Adrenal gland (tissue), 12 donors: ENCODE data around the gene YWHAH. TPM values are rescaled to one million over a fixed set of nuclear protein-coding genes. Genes with fewer than 3 reads are reported as not detected.

Source experiments
- DNase-seq, 7 donors: peaks; one replicate each; pipeline ENCODE4 v3.0.0-alpha.2; 2019 to 2020
- H3K27ac ChIP-seq, 5 donors: fragments of 200-600 bp; sonication (generic) in 4 of 5; 1 replicate in 3 of 5; 2 replicates in 2 of 5; pipeline versions ENCODE4 v1.5.1 to v1.8.0; 2016 to 2020; ENCODE audit warnings: mild to moderate bottlenecking in 1 of 5
- H3K27me3 ChIP-seq: fragments of 200-600 bp; 2 replicates; pipeline ENCODE4 v1.8.0; 2021
- H3K36me3 ChIP-seq, 2 donors: fragments of 200-600 bp; replicated peaks in 1 of 2; 1 replicate in 1 of 2; 2 replicates in 1 of 2; pipeline versions ENCODE4 v1.5.1 to v1.8.0; 2018 to 2022
- H3K4me1 ChIP-seq, 2 donors: fragments of 200-600 bp; replicated peaks in 1 of 2; 1 replicate in 1 of 2; 2 replicates in 1 of 2; pipeline versions ENCODE4 v1.5.1 to v1.8.0; 2018 to 2021
- H3K4me3 ChIP-seq, 4 donors: fragments of 200-600 bp; sonication (generic) in 3 of 4; one replicate each; pipeline ENCODE4 v1.5.1; 2016 to 2018
- H3K9me3 ChIP-seq, 3 donors: fragments of 200-600 bp; sonication (generic) in 1 of 3; replicated peaks in 1 of 3; 1 replicate in 2 of 3; 2 replicates in 1 of 3; pipeline versions ENCODE4 v1.5.1 to v1.8.0; 2016 to 2021
- CTCF ChIP-seq, 6 experiments: fragments of 450-650 bp in 4 of 6; fragments of 200-600 bp in 2 of 6; sonication (generic) in 1 of 6; IDR thresholded peaks; 1 replicate in 5 of 6; 2 replicates in 1 of 6; pipeline versions ENCODE4 v1.5.1 to v1.8.0; 2016 to 2021; ENCODE audit warnings: antibody characterized with exemption in 6 of 6, mild to moderate bottlenecking in 2 of 6, moderate library complexity in 1 of 6
- POLR2A ChIP-seq, 2 donors: fragments of 450-650 bp; IDR thresholded peaks; one replicate each; pipeline ENCODE4 v1.6.1; 2017; ENCODE audit warnings: antibody characterized with exemption in 2 of 2, mild to moderate bottlenecking in 2 of 2, moderate library complexity in 1 of 2
- WGBS, 4 donors: extraction: QIAGEN DNeasy Blood & Tissue Kit in 2 of 4; methylation state at CpG; one replicate each; pipeline versions ENCODE4 v1.1.5 to v1.1.7; 2013 to 2017; 5-methylcytosine and 5-hydroxymethylcytosine counted together
- intact Hi-C, 2 donors: fragments of 100-400 bp; cut with DNase I; formaldehyde crosslinking; loops; one replicate each; pipeline versions ENCODE4 v1.14.1 to v1.15.0; 2022 to 2023
- polyA plus RNA-seq, 3 donors: library from polyadenylated mRNA; stranded (reverse); fragments of 200-250 nt in 2 of 3; fragments of 350-450 nt in 1 of 3; fragmentation: Illumina TruSeq in 1 of 3; extraction: RNeasy Lipid Tissue Mini Kit (QIAGEN cat#74804) in 1 of 3; gene quantifications; one replicate each; pipeline ENCODE4 v1.2.3, GENCODE V29; 2013 to 2014
- total RNA-seq, 9 donors: library from RNA; depleted of rRNA in 4 of 9; stranded (reverse); fragments of >200 nt in 4 of 9; fragments of 120-200 nt in 1 of 9; fragmentation: NEBNext Ultra II Directional in 1 of 9; extraction: Animal tissue kit (Norgen Biotek cat#: 25700) in 1 of 9; gene quantifications; one replicate each; pipeline versions ENCODE4 v1.1.0 to v1.2.4, GENCODE V29; 2013 to 2023
- donor health status: healthy with polysubstance abuse.
- donor health status: Bipolar disorder and iron deficiency.
- donor health status: DM: yes; HTN: yes; CAD: no.
- donor health status: DM: no; HTN: no; CAD: no.
- donor health status: DM: no; HTN: no; CAD: no.
- donor health status: DM: yes; HTN: yes; CAD: no.

Gene YWHAH
- total and polyA plus RNA-seq, 12 donors = 50.6 to 128 (median 73.7) TPM

GRCh38 chr22:31951194-31952093 is 7.1 kb downstream of the YWHAH start:
- Histone ChIP-seq H3K4me1 (peaks cover 24 to 52% of the 10 kb centered on the region in 2 donors), H3K27ac (peak overlapping the region in 3 of 5 donors; percentile 45 to 68 (median 50)), H3K4me3 (no peak overlapping the region), H3K9me3 (no peaks in the 10 kb centered on the region), H3K36me3 (peaks cover 0 to 32% of the 10 kb centered on the region in 2 donors), H3K27me3 (no peaks in the 10 kb centered on the region)
- 76 to 88% (median 83%) methylated on average over 8 of the region's 8 CpGs for WGBS, 4 donors
- TF ChIP-seq POLR2A (IDR thresholded peaks at IDR 0.05) (no peak), CTCF (IDR thresholded peaks at IDR 0.05) (no peak)
- DNase-seq = no peak
- intact Hi-C loops = no loop called here

- intact Hi-C loops = no loop called here
Measured at GRCh38 chr22:31952094-31952401, 7.7 kb downstream of the YWHAH start.

GRCh38 chr22:31952472-31952871 is 8.1 kb downstream of the YWHAH start:
- Histone ChIP-seq H3K36me3 (peaks cover 0 to 41% of the 10 kb centered on the region in 2 donors), H3K4me3 (no peak overlapping the region), H3K4me1 (peaks cover 24 to 44% of the 10 kb centered on the region in 2 donors), H3K9me3 (no peaks in the 10 kb centered on the region), H3K27ac (peak overlapping the region in 3 of 5 donors; percentile 45 to 68 (median 45)), H3K27me3 (no peaks in the 10 kb centered on the region)
- intact Hi-C loops = no loop called here
- peak in 3 of 7 donors; percentile 56 to 65 (median 60) for DNase-seq
- WGBS, 4 donors = 19 to 25% (median 22%) methylated on average over 2 of the region's 2 CpGs
- TF ChIP-seq POLR2A (IDR thresholded peaks at IDR 0.05) (no peak), CTCF (IDR thresholded peaks at IDR 0.05) (no peak)

More at GRCh38 chr22:31952094-31952401, 7.7 kb downstream of the YWHAH start:
- Histone ChIP-seq H3K36me3 (peaks cover 0 to 38% of the 10 kb centered on the region in 2 donors), H3K4me1 (peaks cover 24 to 46% of the 10 kb centered on the region in 2 donors), H3K27ac (peak overlapping the region in 3 of 5 donors; percentile 45 to 68 (median 50)), H3K9me3 (no peaks in the 10 kb centered on the region), H3K4me3 (no peak overlapping the region), H3K27me3 (no peaks in the 10 kb centered on the region)
- no peak for DNase-seq
- WGBS, 4 donors = 64 to 84% (median 81%) methylated on average over 2 of the region's 2 CpGs
- no peak for TF ChIP-seq CTCF (IDR thresholded peaks at IDR 0.05)

GRCh38 chr22:31953261-31953660 is 8.9 kb downstream of the YWHAH start:
- peaks cover 24 to 39% of the 10 kb centered on the region in 2 donors for H3K4me1 ChIP-seq
- intact Hi-C loops = no loop called here

More at GRCh38 chr22:31953261-31953660, 8.9 kb downstream of the YWHAH start:
- H3K4me3 ChIP-seq = no peak overlapping the region
- peaks cover 0 to 45% of the 10 kb centered on the region in 2 donors for H3K36me3 ChIP-seq
- no peak for TF ChIP-seq CTCF (IDR thresholded peaks at IDR 0.05)
- no peak for TF ChIP-seq POLR2A (IDR thresholded peaks at IDR 0.05)
- no peak for DNase-seq
- no peaks in the 10 kb centered on the region for H3K27me3 ChIP-seq
- no peaks in the 10 kb centered on the region for H3K9me3 ChIP-seq
- H3K27ac ChIP-seq = peak overlapping the region in 3 of 5 donors; percentile 11 to 68 (median 45)
- WGBS, 4 donors = 84 to 88% (median 88%) methylated on average over 3 of the region's 3 CpGs
